Stimulated activated CD8-positive, alpha-beta memory T cell treated with anti-CD3 and anti-CD28 coated beads, Interleukin-4, amount 100 ng/mL, for 4 hours (primary cell): ENCODE results near the gene FMN1.

Experiments used
- DNase-seq, 2 donors: peaks; one replicate each; pipeline ENCODE4 v3.0.0-alpha.2; 2020; ENCODE audit warnings: low read depth in 2 of 2, low spot score in 1 of 2

The FMN1 gene

DNA sequence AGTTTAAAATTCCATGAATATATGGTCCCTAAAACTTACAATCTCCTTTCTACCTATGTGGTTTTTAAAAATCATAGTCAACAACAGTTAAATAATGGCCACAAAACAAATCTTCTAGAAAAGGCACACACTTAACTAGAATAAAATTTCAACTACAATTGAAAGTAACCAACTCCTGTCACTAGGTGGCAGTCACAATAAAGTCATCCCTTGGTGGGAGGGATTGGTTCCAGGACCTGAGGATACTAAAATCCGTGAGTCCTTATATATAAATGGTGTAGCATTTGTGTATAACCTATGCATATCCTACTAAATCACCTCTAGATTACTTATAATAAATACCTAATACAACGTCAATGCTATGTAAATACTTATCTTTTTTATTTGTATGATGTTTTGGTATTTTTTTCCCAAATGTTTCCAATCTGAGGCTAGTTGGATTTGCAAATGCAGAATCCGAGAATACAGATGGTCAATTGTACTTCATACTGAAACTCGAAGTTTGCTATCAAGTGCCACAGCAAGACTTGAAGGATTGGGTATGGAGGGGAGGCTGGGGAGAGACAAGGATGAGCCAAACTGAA lies 172.6 kb downstream of the FMN1 start:
- DNase-seq, result no peak

DNA sequence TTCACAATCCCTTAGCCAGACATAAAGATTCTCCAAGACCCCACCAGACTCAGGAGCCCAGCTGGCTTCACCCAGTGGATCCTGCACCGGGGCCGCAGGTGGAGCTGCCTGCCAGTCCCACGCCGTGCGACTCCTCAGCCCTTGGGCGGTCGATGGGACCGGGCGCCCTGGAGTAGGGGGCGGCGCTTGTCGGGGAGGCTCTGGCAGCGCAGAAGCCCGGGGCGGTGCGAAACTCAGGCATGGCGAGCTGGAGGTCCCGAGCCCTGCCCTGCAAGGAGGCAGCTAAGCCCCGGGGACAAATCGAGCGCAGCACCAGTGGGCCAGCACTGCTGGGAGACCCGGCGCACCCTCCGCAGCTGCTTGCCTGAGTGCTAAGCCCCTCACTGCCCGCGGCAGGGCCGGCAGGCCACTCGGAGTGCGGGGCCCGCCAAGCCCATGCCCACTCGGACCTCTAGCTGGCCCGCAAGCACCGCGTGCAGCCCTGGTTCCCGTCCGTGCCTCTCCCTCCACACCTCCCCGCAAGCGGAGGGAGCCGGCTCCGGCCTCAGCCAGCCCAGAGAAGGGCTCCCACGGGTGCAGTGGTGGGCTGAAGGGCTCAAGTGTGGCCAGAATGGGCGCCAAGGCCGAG lies 175.0 kb downstream of the FMN1 start:
- no peak for DNase-seq

DNA sequence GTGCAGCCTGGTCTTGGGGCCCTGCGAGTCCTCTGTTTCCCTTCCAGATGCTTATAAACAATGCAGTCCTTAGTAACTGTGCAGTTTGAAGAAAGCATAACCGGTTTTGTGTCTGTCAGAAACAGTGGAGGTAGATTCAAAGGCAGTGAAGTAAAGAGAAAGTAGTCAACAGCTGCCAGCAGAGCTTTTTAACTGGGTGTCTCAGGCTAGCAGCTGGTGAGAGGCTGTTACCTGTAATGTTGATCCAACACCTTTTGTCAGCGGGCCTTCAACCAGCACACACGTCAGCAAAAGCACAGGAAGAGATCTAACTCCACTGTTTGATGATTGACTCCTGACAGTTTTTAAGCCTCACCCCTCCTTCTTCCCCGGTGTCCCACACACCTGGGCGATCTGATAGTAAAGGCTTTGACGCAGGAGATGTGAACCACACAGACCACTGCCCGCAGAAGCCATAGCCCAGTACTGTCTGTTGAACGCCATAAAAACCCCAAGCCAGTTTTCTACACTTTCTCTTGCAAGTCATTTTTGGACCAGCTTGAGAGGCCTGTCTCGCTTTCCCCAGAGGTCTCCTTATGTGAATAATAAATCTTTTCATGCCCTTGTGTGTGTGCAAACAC lies 178.0 kb downstream of the FMN1 start:
- no peak for DNase-seq

DNA sequence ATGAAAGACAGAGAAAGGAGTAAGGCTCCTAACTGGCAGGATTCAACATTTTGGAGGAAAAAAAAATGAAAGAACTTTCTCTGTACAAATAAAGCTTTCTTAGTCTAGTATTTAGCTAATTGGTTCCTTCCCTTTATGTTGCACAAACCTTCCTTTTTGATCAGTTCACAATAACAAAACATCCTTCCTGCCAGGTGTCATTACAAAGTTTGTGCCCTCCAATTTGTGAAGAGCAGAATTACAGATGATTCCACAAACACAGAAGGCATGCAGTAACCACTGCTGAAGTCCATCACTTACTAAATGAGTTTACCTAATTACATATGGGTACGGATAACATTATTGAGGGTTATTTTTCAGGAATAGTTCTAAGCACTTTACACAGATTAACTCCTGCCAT lies 179.9 kb downstream of the FMN1 start:
- DNase-seq, result no peak

DNA sequence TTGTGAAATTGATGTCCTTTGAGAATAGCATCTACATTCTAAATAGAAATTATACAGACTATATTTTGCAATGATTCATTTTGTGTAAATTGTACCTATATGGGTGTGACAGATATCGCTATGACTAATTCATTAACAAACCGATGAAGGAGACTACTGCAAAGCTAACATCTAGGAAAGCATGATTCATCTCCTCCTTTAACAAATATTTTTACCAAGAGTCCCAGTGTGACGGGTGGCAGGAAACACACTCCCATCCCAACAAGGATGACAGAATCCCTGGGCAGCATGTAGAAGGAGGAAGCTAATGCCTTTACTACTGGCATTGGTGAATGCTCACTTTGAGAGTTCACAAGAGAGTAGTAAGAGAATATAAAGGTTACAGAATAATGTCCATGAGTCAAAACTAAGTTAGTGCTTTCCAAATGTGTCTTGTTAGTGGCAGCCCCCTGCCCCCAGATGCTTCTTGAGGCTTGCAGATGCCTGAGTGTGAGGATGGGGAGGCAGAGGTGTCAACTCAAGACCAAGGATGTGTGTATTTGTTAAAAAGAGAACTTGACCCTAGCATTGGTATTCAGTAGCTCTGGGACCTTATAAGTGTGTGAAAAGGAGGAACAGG lies 180.6 kb downstream of the FMN1 start:
- no peak for DNase-seq

DNA sequence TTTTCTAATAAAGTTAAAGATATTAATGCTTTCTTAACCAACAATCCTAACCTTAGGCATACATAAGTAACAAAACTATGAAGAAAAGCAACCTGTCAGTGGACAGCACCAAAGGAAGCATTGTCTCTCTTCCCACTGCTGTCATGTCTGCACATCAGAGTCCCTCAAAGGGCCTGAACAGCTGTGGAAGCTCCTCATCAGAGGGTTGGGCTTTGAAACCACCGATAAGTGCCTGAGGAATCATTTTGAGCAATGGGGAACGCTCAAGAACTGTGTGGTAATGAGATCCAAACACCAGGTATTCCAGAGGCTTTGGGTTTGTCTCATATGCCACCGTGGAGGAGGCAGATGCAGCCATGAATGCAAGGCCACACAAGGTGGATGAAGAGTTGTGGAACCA lies 182.5 kb downstream of the FMN1 start:
- DNase-seq, result no peak

DNA sequence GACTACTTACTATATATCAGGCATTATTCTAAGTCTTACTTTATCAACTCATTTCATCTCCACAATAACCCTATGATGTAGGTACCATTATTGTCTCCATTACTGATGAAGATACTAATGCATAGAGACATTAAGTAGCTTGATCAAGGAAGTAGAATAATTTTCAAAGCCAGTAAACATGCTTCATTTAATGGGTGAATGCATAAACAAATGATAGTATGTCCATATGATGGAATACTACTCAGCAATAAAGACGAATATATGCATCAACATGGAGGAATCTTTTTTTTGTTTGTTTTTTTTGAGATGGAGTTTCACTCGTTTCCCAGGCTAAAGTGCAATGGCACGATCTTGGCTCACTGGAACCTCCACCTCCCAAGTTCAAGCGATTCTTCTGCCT lies 184.9 kb downstream of the FMN1 start:
- no peak for DNase-seq

DNA sequence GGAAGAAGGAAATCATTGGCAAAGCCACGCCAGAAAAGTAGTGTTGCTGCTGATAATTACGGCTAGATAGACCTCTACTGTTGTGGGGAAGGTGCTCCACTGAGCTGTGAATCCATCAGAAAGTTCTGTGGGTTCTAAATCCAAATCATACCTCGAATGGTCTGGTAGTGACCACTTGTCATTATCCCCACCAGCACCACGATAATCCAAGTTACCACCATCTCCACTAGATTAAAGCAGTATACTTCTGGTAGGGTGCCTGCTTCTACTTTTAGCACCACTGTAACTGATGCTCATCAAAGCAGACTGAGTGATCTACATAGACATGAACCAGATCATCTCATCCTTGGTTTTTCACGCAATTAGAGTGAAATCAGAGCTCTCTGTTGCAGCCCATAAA lies 185.5 kb downstream of the FMN1 start:
- no peak for DNase-seq

DNA sequence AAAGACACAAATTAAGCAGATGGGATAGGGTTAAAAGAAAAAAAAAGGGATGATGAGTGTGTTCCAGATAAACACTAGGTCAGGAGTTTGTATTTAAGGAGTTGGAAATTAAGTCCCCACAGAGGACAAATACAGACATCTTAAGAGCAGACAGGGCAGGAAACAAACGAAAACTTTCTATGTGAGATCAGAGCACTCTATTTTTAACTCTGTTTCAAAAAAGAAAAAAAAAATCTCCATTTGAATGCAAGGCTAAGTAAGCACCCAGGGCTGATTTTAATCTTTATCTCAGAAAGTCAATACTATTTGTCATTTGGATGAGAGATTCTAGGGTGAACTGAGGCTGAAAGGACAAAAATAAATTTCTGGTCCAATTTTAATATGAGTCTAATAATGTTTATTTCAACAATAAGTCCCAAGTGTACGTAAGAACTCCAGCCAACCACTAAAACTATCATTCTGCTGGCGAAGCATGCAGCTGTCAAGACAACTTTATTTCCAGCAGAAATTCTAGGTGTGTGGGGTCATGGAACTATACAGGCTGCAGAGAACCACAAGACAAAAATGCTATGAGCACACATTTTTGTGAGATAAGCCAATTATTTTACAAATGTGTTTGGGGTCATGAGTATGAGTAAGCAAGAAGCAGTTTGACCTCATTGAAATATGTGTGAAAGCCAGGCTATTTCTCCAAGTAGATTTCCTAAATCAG lies 186.1 kb downstream of the FMN1 start:
- DNase-seq, result no peak

DNA sequence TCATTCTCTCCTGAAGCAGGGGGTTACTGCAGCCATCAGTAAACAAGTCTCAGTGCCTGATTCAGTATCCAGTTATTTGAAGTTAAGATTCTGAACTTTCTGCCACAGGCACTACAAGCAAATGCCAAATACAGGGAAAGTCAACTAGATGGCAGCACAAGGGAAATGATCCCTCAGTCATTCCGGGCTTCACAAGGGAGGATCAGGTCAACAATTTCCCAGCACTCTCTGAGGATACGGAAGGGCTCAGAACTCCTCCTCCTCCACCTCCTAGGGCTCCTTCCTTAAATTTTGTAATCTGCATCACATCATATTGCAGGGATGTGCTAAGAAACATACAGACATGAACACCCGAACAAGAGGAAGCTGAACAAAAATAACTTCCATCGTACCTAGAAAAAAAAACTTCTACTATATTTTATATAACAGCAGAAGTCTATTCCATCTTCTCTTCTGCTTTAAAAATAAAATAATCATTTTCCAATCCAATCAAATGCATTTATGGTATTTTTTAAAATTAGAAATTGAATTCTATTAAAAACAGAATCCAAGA lies 187.1 kb downstream of the FMN1 start:
- DNase-seq, result no peak

DNA sequence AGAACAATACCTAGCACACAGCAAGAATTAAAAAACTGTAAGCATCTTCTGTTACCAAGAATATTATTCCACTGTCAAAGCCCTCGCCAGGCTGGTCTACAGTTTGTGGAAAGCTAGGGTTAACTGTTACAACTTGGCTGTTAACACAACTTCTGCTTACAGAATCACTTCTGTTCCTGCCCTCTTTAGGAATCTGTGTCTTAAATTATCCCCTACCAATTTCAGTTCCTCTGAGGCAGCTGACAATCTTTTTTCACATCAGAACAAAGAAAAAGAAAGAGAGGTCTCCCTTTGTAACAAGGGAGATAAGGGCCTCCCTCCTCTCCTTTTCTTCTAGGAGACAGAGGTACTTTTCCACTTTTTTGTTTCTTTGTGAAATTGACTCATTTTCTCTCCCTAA lies 188.9 kb downstream of the FMN1 start:
- no peak for DNase-seq

DNA sequence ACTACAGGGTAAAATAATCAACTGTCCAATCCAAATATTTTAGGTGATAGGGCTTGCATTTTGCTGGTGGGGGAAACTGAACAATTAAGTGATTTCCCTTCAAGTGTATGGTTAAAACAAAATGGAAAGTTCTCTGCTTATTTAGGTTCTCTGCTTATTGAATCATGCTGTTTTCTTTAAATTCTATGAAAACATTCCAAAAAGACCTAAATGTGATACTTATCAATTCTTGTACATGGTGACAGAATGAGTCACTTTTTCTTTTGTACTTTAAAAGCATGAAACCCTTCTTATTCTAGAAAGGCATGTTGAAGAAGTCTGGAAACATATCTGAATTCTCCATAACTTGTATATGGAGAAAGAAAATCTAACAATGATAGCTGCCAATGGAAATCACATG lies 192.6 kb downstream of the FMN1 start:
- DNase-seq, result no peak

DNA sequence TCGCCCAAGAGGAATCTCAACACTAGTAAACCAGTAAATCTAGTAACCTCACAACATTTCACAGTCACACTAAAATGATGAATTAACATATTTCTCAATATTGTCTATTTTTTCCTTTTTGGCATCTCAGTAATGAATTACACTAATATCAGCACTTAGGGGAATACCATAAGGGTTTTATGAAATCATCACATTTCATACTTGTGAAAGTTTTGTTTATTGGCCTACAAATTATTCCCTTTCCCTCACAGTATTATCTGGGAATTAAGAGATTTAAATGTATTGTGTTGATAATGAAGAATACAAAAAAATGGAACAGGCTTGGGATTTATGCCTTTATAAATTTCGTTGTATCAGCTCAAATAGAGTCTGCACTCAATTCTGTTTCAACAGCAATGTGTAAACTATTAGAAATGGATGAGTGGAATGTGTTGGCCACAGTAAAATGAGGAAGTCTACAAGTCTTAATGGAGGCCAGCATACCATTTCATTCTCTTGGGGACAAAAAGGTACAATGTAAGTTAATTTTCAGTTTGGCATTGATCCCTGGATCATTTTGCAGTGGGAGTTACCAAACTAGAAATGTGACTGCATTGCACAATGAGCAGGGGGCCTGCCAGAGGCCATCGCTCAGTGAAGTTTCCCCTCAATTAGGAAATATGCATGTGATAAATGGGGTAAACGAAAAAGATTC lies 195.4 kb downstream of the FMN1 start:
- no peak for DNase-seq

DNA sequence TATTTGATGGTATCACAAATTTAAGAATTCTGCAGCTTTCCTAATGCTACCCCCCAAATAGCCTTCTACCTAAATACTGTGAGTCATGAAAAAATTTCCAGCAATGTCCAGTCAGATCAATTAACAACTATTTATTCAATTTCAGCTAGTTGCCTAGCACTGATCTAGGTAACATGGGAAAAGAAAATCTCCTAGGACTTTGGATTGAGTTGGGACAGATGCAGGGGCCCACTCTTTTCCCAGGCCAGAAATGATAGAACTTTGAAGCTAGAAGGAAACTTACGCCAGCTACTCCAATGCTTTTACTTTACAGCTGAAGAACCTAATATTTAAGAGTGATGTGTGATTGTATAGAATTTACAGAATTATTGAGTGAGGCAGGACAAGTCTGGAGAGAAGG lies 196.3 kb downstream of the FMN1 start:
- DNase-seq, result no peak

DNA sequence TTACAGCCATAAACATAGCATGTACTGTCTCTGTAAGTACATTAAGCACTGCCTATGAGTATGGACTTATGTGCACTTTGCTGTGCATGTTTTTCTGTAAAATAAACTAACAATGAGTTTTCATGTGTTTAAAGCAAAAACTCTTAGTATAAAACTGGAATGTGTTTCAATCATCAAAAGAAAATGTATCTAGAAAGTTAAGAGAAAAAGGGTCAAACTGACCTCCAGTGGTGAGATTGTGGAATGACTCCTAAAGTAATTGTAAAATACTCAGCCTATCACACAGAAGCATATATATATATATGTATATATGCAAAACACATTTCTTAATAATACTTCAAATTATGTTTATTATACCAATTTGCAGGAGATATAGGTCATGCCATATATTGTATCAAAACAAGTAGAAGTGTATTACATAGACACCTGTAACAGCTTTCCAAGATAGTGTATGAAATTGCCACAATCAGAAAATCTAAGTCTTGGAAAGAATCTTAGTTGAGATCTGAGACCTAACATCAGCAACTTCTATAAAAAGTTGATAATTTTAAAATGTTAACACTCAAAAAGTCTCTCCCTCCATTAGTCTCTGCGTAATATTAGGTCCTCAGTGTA lies 199.6 kb downstream of the FMN1 start:
- DNase-seq, result no peak

DNA sequence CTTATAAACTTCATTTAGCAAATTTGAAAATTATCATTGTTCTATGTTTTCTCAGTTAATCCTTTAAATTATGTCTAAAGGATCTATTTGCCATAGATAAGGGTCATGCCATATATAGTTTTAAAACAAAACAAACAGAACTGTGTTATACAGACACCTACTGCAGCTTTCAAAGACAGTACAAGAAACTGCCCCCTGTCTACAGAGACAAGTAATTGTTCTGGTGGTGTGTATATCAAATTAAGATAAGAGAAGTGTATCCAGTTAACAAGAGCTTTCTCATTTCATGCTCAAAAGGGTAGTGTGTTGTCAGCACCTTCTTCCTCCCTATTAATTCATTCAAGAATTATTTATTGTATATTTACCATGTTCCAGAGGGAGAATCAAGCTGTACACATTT lies 201.2 kb downstream of the FMN1 start:
- DNase-seq, result no peak

DNA sequence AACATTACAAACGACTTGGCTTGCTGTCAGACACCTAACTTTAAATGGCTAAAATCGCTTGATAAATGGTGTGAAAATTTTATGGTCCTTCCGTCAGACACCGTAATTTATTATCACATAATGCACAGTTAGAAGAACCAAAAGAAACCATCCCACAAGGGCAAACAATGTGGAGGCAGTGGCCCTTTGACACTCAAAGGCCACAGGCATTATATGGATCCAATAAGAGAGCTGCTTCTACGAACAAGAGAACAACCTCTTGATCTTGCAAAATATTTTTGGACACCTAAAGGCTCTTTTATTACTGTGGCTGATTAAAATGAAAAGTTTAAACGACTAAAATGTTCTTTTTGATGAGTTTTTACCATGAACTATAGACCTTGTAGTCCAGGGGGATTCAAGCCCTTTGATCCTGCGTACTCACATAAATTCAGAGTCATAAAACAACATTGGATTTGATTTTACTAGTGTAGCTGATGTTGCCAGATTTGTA lies 202.8 kb downstream of the FMN1 start:
- no peak for DNase-seq

DNA sequence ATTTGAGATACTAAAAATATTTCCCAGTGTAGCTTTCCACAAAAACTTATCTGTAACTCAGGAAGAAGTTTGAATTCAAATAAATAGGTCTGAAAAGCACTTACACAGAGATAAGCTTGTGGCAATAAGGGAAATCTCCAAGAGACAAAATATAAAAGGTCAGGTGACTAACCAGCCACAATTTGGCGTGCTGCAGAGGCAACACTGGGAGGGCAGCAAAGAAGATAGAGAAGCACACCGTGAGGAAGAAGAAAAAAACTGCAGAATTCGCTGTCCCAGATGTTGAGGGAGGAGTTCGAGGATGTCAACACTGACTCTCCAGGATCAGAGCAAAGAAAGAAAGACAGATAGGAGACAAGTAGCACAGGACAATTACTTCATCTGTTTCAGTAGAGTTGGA lies 204.4 kb downstream of the FMN1 start:
- no peak for DNase-seq

DNA sequence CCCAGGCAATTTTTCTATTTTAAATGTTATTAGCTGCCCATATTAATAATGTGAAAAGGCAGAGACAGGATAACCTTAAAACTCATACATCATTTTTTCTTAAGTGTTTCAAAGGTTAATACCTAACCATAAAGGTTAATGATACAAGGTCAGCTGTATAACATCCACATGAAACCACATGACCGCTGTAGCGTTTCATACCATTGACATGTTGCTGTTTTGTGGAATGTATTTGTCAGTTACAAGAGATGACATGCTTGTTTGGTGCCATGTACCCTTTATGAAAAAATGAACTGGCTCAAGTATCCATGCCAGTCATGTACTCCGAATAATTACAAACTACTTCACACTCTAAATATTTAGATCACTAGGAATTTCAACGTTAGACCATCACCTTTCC lies 207.4 kb downstream of the FMN1 start:
- no peak for DNase-seq

DNA sequence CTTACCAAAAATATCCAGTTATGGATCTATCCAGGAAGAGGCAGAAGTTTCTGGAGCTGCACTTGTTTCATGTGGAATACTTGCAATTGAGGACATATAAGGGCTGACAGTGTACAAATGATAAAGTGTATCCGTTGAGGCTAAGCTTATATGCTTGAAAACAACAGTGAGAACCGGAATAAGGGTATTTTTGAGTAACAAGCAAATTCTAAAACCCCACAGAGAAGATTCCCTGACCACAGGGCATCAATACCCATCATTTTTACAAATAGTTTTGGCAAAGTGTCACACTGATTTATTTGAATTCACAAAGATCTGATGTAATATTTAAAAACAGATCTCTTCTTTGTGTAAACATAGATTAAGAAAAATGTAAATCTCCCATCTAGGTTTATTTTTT lies 208.4 kb downstream of the FMN1 start:
- DNase-seq, result no peak
